NCI-H1436 treated with DMSO at 0.1 percent for 48 hours (cell line): ENCODE data around the gene CALR.
"Not testable (repeated sequence)": the region's sequence is repeated elsewhere in the genome, so short reads cannot be mapped to it uniquely, and the experiment has no call there.

ENCODE experiments used
- DNase-seq: peaks from one replicate; lab custom pipeline; 2025; lab: John Stamatoyannopoulos, UW

The CALR gene

DNA sequence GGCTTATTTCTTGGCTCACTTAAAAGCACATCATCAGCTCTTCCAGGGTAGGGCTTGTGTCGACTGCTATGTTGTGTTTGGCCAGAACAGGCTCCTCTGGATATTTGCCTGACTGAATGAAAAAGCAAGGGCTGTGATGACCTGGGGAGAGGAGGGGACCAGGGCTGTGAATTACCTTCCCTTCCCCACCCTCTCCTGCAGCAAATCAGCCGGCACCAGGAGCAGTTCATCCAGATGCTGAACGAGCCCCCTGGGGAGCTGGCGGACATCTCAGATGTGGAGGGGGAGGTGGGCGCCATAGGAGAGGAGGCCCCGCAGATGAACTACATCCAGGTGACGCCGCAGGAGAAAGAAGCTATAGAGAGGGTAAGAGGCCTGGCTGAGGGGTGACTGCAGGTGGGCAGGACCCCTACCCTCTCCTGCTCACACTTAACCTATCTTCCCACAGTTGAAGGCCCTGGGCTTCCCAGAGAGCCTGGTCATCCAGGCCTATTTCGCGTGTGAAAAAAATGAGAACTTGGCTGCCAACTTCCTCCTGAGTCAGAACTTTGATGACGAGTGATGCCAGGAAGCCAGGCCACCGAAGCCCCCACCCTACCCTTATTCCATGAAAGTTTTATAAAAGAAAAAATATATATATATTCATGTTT is 14.2 kb downstream of the CALR start:
- no peak for DNase-seq

DNA sequence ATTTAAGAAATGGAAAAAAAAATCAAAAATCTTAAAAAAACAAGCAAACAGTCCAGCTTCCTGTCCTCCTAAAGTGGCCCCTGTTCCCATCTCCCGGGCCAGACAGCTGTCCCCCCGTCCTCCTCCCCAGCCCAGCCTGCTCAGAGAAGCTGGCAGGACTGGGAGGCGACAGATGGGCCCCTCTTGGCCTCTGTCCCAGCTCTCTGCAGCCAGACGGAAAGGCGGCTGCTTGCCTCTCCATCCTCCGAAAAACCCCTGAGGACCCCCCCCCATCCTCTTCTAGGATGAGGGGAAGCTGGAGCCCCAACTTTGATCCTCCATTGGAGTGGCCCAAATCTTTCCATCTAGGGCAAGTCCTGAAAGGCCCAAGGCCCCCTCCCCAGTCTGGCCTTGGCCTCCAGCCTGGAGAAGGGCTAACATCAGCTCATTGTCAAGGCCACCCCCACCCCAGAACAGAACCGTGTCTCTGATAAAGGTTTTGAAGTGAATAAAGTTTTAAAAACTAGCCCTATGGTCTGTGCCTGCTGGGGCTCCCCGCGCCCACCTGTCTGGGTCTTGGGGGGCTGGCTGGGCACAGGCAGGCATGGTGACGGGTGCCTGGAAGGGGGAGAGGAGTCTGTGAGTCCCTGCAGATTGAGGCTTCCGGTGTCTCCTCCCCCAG is 14.9 kb downstream of the CALR start:
- DNase-seq = no peak

DNA sequence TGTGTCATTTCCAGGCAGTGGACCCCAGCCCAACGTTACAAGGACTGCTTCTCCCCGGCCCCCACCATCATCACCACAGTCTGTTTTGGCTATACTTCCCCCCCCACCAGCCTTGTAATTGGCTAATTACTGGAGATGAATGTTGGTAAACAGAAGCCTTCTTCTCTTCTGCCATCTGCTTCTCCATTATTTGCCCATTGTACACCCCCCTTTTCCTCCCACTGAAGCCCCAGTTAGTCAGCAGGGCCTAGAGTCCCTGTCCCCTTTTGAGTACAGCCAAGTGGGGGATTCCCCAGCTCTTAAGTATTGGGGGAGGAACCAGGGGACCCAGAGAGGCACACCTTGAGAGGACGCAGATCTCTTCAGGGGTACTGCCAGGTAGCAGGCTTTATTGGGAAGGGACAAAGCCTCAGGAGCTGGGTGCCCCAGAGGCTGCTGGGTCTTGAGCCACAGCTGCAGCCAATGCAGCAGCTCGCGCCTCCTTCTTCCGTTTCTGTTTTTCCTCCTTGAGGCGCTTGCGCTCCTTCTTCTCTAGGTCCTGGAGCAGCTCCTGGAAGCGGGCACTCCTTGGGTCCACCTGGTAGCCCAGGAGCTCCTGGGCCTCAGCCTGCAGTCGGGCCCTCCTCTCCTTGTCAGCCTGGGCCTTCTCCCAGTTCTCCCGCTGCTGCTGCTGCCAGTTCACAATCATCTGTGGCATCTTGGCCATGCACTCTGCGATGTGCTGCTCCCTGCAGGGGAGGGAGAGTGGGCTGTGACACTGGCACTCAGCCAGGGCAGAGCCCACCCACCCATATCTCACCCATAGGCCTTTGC is 15.6 kb downstream of the CALR start:
- no peak for DNase-seq

DNA sequence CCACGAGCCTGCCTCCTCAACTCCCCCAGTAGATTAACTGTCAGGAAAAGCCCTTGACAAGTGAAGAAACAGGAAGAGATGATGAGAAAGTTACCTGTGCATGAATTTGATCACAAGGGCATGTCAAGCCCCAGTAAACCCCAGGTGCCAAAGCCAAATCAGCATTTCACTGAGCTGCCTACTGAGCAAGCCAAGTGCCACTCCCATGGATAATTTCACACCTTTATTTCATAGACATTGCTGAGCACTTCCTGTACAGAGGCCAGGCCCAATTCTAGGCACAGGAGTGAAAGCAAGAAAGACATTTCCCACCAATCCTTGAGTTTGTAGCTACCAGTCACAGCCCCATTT is 16.2 kb downstream of the CALR start:
- DNase-seq = no peak

DNA sequence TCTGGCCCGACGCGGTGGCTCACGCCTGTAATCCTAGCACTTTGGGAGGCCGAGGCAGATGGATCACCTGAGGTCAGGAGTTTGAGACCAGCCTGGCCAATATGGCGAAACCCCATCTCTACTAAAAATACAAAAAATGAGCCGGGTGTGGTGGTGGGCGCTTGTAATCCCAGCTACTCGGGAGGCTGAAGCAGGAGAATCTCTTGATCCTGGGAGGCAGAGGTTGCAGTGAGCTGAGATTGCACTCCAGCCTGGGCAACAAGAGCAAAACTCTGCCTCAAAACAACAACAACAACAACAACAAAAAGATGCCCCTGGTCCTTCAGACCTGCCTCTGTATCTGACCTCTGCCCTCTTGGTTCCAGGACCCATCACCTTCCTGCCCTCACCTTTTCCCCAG is 17.2 kb downstream of the CALR start:
- DNase-seq = not testable (repeated sequence)

DNA sequence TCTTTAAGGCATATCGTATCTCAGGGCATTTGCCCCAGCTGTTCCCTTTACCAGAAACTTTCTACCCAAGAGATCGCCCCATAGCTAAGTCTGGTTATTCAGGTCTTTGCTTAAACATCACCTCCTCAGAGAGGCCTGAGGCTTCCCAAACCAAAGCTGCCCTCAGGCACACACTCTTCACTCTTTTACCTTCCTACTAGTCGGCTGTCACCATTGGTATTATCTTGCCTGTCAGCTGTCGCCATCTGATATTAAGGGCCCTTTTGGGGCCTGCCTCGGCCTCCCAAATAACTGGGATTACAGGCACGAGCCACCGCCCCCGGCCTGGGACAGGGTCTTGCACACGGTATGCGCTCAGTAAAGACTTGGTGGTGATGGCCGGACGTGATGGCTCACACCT is 17.6 kb downstream of the CALR start:
- no peak for DNase-seq

DNA sequence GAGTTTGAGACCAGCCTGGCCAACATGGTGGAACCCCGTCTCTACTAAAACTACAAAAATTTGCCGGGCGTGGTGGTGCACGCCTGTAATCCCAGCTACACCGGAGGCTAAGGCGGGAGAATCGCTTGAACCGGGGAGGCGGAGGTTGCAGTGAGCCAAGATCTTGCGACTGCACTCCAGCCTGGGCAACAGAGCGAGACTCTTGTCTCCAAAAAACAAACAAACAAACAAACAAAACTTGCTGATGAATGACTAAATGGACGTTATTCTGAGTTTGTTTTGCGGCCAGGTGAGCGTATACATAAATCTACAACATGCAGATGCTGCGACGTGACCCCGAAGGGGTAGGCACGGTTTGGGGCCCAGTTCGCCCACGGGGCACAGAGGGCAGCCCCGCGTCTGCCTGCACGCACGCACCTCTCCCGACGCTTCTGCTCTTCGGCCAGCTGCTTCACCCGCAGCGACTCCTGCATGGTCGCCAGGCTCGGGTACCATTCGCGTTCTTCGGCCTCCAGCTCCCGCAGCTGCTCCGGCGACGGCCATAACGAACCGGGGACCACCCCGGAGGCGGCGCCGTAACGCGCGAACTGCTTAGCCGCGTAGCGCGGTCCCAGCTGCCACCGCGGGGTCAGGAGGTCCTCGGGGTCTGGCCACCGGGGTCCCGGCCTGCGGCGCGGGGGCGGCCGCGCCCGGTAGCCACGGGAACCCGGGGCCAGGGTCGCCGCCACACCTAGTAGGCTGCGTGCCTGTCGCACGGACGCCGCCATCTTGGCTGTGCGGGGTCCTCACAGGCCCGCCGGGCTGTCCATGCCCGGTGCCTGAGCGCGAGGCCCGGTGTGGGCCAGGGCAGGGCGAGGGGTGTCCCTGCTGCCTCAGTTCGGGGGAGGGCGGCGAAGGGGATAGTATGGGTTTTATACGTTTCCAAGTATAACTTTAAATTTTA is 18.3 kb downstream of the CALR start, which contains the start of gene GADD45GIP1:
TSS of gene GADD45GIP1 (minus strand) at position 778 of the 943 bp plus-strand sequence. CDS start at position 767, 11 bp downstream.
- no peak for DNase-seq

DNA sequence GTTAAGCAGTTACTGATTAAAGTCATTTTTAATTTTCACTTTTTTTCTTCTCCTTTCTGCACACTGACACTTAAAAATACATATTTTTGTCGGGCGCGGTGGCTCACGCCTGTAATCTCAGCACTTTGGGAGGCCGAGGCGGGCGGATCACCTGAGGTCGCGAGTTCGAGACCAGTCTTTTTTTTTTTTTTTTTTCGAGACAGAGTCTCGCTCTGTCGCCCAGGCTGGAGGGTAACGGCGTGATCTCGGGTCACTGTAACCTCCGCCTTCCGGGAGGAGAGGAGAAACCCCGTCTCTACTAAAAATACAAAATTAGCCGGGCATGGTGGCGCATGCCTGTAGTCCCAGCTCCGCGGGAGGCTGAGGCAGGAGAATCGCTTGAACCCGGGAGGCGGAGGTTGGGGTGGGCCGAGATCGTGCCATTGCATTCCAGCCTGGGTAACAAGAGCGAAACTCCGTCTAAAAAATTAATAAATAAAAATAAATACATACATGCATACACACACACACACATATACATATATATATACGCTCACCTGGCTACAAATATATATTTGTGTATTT is 19.1 kb downstream of the CALR start:
- DNase-seq = not testable (repeated sequence)

DNA sequence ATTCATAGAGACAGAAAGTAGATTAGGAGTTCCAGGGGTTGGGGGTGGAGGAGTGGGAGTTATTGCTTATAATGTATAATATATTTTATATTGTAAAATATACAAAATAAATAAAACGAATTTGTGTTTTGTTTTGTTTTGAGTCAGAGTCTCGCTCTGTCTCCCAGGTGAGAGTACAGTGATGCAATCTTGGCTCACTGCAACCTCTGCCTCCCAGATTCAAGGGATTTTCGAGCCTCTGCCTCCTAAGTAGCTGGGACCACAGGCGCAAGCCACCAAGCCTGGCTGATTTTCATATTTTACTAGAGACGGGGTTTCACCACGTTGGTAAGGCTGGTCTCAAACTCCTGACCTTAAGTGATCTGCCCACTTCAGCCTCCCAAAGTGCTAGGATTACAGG is 21.1 kb downstream of the CALR start:
- no peak for DNase-seq

DNA sequence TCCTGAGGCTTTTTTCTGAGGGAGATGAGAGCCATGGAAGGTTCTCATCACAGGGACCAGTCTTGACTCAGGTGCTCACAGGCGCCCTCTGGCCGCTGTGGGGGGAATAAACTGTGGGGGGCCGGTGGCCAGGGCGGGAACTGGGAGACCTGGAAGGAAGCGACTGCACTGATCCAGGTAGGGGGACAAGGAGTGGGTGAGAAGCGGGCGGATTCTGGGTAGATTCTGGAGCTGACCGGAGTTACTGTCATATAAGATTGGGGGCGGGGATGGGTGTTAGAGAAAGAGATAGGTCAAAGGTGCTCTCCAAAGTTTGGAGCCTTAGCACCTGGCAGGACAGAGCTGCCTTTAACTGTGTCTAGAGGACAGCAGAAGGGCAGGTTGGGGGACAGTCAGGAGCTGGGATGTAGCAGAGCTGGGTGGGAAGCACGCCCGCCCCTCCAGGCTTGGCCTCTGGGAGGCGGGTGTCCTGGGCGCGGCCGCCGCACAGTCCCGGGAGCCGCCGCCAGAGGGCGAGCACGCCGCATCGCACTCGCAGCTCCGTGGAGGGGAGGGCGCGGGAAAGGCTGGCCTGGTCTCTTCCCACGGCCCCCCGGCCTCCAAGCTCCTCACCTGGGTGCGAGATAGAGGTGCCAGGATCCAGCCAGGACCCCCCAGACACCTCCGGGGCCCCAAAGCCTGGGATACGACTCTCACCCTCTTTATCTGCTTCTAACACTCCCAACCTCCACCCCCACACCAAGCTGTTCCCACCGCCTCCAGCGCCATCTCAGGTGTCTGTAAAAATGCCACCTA is 26.8 kb downstream of the CALR start:
- no peak for DNase-seq

DNA sequence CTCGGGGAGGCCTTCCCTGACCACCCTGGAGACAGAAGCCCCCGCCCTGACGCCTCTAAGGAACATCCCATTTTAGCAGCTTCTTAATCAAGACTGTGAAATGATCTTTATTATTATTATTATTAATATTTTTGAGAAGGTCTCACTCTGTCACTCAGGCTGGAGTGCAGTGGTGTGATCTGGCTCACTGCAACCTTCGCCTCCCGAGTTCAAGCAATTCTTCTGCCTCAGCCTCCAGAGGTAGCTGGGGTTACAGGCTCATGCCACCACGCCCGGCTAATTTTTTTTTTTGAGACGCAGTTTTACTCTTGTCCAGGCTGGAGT is 27.4 kb downstream of the CALR start:
- DNase-seq = no peak

DNA sequence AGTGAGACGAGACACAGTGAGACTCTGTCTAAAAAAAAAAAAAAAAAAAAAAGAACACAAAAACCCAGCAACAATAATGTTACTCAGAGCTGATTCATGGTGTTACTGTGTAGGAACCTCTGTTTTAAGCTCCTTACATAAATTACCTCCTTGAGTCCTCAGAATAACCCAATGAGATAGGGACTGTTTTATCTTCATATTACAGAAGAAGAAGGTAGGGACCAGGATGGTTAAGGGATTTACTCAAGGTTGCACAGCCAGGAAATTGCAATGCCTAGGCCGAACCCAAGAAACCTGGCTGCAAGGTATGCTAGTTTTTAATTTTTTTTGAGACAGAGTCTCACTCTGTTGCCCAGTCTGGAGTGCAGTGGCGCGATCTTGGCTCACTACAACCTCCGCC is 29.5 kb downstream of the CALR start:
- DNase-seq = no peak

DNA sequence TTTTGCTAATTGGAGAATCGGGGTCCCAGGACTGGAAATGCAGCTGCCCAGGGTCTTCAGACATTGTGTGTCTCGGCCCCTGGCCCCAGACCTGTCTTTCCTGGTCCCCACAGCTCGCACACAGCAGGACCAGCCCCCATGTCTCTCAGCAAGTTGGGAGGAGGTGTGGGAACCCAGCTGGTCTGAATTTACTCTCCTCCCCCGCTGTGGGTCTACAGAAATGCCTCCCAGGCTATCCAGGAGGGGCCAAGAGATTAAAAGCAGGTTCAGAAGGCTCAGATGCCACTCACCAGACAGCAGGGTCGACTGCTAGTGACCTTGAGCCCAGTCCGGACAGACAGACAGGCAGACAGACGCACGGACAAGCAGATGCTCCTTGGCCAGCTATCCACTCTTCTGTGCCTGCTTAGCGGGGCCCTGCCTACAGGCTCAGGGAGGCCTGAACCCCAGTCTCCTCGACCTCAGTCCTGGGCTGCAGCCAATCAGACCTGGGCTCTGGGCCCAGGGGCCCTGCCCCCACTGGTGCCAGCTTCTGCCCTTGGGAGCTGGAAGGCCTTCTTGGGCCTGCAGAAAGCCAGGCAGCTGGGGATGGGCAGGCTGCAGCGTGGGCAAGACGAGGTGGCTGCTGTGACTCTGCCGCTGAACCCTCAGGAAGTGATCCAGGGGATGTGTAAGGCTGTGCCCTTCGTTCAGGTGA is 31.0 kb downstream of the CALR start, which contains the start of gene DAND5:
TSS of gene DAND5 (plus strand) at position 285 of the 697 bp plus-strand sequence. CDS start at position 370, 85 bp downstream.
- DNase-seq = no peak

DNA sequence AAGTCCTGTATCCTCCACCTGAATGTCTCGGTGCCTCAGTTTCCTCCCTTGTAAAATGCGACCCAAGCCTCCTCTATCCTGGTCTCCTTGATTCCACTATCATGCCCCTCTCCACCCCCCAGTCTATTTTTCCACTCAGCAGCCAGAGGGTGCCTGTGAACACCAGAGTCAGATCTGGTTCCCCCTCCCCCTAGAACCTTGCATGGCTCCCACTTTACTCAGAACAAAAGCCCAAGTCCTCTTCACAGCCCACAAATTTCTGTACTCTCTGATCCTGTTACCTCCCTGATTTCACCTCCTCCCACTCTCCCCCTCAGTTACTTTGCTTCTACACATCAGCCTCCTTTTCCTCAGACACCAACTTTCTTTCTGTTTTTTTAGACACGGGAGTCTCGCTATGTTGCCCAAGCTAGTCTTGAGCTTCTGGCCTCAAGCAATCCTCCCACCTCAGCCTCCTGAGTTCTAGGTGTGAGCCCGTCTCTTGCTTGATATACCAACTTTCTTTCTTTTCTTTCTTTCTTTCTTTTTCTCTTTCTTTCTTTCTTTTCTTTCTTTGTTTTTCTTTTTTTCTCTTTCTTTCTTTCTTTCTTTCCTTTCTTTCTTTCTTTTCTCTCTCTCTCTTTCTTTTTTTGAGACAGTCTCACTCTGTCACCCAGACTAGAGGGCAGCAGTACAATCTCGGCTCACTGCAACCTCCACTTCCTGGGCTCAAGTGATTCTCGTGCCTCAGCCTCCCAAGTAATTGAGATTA is 31.8 kb downstream of the CALR start:
- DNase-seq = no peak

DNA sequence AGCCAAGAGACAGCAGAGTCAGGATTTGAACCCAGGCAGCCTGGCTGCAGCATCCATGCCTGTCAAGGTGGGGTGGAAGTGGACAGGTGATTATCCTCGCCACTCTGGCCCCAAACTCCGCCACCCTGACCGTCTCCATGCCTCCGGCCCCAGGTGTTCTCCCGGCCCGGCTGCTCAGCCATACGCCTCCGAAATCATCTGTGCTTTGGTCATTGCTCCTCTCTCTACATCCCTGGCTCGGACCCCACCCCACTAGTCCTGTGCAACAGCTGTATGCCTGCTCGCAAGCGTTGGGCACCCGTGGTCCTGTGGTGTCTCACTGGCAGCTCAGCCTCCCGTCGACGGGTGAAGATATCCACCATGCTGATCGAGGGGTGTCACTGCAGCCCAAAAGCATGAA is 34.8 kb downstream of the CALR start:
- no peak for DNase-seq

DNA sequence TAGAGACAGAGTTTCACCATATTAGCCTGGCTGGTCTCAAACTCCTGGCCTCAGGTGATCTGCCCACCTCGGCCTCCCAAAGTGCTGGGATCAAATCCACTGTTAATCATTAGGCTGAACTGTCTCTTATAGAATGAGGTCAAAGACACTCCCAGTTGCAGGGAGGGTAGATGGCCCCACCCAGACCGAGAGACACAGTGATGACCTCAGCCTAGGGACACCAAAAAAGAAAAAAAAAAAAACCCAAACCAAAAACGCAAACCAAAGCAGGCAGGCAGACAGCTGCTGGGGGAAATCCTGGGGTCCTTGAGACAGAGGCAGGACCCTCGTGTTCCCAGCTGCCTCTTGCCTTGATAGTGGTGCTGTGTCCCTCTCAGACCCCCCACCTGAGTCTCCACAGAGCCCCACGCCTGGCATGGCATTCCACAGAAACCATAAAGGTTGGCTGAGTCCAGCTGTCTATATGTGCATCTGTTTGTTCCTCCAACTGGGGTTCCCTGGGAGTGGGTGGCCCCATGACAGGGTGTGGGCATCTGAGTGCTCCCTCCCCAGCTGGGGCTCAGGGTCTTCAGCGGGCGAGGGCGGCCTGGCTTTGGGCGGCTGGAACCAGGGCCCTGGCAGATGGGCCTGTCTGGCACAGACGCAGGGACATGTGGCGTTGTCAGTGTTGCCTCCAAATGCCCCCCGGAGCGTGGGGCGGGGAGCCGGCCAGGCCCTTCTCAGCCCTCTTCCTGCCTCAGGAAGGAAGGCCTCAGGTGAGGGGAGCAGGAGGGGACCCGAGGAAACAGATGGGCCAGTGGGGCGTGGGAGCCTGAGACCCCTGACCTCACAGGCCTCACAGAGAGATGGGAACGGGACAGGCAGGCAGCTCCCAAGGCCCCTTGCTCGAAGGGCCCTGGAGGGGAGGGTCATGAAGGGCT is 36.2 kb downstream of the CALR start:
- DNase-seq = no peak

DNA sequence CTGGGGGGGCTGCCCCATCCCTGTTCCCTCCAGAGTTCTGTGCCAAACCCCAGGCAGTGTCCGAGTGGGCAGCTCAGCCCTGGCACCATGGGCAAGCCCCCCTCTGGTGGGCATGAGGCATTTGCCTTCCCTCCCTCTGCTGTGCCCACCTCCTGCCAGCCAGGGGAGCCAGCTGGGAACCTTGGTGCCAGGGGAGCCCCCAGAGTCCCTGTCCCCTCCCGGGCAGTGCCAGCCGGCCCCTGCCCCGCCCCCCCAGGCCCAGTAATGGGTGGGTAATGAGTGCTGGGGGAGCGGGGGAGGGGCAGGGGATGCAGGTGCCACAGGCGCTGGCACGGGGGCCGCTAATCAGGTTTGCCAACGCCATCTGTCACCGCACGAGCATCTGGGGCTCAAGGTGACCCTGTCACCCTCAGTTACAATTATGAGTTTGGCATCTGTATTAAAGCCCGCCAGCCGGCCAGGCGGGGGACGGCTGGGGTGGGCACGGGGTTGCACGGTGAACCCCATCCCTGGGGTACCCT is 36.9 kb downstream of the CALR start:
- DNase-seq = no peak

DNA sequence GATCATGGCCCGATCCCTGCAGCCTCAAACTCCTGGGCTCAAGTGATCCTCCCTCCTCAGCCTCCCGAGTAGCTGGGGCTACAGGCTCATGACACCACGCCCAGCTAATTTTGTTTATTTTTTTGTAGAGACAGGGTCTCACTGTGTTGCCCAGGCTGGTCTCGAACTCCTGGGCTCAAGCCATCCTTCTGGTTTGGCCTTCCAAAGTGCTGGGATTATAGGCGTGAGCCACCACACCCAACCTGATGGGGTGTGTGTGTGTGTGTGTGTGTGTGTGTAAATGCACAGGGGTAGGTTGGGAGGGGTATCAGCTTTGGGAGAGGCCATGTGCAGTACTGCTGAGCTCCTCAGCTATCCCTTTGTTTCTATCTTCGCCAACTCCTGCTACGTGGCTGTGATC is 37.7 kb downstream of the CALR start:
- DNase-seq = not testable (repeated sequence)
